ENCODE results near the gene PROKR1.
"Not testable (repeated sequence)": the region's sequence is repeated elsewhere in the genome, so short reads cannot be mapped to it uniquely, and the experiment has no call there.

The PROKR1 gene

DNA sequence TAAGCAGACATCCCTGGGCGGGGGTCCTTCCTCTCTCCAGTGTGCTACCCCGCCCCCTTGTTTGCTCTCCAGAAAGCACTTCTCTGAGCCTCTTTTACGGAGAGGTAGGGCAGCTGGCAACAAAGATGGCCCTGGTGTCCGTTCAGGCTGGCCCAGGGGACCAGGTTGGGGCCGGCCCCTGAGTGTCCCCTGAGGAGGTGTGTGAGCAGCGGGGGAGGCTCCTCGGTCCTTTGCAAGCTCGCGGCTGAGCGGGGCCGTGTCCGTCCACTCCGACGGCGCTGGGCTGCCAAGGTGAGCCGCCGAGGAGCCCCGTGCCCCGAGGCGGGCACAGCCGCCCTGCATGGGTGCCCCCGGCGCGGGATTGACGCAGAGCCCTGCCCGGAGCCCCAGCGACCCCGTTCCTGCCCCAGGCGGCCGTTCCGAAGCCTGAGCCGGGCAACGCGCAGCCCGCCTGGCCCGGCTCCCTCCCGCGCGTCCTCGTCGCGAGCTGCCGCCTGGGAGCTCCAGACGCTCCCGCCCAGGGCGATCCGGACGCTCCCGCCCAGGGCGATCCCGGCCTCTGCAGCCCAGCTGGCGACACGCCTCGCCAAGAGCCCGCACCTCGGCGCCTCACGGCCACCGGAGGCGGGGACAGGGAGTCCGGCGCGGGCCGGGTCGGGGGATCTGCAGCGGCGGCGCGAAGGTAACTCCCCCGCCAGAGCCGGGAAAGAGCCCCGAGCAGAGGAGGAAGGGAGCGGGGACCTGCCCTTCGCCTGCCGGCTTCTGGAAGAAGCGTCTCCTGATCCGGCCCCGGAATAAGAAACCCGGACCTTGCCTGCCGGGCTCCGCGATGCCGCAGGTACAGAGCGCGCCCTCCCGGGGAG, at the start of gene PROKR1:
TSS of gene PROKR1 (plus strand) at position 569 of the 863 bp plus-strand sequence. CDS start 2,243 bp downstream, outside the sequence.
- DNase-seq (ENCODE audit: low read depth in 2 of 2): no peak

DNA sequence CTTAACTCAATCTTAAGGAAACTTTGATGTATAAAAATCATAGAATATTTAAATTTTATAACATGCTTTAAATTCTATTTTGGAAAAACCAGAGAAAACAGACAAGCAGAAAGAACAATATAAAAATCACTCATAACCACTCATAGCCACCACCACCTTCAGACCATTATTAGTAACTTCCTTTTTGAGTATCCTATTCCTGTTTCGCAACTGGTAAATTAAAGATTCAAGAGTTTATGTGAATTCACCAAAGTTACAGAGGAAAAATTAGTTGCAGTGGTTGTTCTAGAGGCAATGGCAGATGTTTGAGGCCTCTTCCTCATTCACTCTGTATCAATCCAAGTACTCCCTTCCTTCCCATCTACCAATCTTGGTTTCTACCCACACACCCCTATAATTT, 49.3 kb upstream of the PROKR1 start:
- no peak for DNase-seq (ENCODE audit: low read depth in 2 of 2)

DNA sequence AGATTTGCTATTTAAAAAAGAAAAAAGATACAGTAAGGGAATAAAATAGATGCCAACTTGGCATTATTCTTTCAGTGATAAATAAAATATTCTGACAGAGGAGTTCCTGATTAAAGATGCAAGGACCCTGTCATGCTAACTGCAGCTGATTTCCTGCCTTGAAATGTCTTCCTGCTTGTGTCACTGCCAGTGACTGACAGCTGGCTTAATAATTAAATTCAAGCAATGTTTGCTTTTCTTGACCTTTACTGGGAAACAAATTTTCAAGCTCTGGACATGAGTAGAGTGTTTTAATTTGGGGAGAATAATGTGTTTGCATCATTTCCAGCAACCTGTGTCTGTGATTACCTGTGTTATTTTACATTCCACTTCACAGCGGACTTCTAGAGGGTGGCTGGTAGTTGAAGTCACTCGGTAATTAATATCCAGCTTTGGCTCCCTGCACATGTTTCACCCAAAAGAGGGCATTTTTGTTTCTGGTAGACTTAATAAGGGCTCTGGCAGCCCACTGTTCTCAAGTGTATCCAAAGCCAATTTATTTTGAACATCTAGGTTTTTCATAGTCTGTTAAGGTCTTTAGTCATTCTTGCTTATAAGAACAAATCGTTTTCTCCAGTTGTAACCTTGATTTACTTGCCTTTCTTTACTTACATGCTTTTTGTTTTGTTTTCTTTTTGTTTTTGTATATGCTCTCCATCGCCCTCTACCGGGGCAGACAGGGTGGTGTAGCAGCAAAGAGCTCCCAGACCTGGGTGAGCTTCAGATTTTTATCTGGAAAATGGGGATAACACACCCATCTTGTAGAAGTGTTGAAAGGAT, 48.5 kb upstream of the PROKR1 start:
- DNase-seq (ENCODE audit: low read depth in 2 of 2): peak in 1 of 2 donors; percentile 18

DNA sequence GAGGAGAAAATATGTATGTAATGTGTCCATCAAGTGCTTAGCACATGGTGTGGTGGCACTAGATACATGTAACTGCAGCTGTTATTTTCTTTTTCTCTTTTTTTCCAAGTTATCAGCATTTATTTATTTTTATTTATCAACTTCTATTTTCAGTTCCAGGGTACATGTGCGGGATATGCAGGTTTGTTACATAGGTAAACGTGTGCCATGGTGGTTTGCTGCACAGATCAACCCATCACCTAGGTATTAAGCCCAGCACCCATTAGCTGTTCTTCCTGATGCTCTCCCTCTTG, 47.9 kb upstream of the PROKR1 start:
- not testable (repeated sequence) for DNase-seq (ENCODE audit: low read depth in 2 of 2)

DNA sequence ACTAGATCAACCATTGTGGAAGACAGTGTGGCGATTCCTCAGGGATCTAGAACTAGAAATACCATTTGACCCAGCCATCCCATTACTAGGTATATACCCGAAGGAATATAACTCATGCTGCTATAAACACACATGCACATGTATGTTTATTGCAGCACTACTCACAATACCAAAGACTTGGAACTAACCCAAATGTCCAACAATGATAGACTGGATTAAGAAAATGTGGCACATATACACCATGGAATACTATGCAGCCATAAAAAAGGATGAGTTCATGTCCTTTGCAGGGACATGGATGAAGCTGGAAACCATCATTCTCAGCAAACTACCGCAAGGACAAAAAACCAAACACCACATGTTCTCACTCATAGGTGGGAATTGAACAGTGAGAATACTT, 42.9 kb upstream of the PROKR1 start:
- not testable (repeated sequence) for DNase-seq (ENCODE audit: low read depth in 2 of 2)

DNA sequence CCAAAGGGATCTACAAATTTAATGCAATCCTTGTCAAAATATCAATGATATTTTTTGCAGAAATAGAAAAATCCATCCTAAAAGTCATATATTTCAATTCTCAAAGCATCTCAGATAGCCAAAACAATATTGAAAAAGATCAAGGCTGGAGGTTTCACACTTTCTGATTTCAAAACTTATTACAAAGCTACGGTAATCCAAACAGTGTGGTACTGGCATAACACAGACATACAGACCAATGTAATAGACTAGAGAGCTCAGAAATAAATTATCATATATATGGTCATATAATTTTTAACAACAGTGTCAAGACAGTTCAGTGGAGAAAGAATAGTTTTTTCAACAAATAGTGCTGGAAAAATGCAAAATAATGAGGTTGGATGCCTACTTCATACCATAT, 40.3 kb upstream of the PROKR1 start:
- no peak for DNase-seq (ENCODE audit: low read depth in 2 of 2)

DNA sequence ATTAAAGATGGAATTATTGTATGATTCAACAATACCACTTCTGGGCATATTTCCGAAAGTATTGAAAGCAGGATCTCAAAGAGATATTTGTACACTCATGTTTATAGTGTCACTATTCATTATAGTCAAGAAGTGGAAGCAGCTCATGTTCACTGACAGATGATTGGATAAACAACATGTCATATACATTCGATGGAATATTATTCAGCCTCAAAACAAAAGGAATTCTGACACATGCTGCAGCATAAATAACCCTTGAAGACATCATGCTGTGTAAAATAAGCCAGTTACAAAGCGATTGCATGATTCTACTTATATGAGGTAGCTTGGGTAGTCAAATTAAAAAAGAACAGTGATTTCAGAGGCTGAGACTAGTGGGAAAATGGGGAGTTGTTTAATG, 39.3 kb upstream of the PROKR1 start:
- no peak for DNase-seq (ENCODE audit: low read depth in 2 of 2)

DNA sequence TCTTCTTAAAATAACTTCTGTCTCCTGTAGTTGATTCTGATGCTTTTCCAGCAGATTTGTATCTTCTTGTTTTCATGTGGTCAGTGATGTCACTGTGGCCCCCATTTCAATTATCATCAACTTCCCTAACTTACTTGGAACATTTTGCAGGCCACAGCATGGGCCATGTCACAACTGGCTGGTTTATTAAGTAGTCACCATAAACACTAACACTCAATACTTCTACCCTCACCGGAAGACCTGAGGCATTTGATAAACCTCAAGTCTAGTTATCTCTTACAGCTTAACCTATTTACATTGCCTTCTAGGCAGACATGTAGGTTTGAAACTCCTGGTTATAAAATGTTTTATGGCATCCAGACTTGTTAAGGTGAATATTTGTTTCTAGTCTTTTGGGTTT, 37.4 kb upstream of the PROKR1 start:
- DNase-seq (ENCODE audit: low read depth in 2 of 2): no peak

DNA sequence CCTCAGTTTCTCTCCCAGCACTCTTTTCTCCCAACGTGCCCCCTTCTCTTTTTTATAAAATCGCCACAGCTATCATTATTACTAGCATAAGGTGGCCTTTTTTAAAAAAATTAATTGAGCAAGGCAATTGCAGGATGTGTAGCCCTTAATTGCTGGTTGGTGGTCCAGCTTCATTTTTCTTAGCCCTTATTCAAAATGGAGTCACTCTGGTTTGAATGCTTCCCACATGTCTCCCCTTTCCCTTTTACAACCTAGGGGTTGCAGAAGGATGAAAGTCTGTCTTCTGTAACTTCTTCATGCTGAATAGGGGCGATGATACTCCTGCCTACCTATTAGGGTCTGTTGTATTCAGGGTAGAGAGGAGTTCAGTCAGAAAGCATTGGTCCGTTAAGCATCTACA, 36.6 kb upstream of the PROKR1 start:
- DNase-seq (ENCODE audit: low read depth in 2 of 2): no peak

DNA sequence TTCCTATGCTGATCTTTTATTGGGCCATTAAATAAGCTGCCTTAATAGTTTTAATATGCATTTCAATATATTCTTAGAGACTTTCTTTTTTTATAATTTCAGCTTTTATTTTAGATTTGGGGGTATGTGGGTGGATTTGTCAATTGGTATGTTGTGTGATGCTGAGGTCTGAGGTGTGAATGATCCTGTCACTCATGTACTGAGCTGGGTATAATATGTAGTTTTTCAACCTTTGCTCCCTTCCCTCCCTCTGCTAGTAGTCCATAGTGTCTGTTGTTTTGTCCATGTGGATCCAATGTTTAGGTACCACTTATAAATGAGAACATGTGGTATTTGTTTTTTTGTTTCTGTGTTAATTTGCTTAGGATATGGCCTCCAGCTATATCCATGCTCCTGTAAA, 35.5 kb upstream of the PROKR1 start:
- DNase-seq (ENCODE audit: low read depth in 2 of 2): no peak

DNA sequence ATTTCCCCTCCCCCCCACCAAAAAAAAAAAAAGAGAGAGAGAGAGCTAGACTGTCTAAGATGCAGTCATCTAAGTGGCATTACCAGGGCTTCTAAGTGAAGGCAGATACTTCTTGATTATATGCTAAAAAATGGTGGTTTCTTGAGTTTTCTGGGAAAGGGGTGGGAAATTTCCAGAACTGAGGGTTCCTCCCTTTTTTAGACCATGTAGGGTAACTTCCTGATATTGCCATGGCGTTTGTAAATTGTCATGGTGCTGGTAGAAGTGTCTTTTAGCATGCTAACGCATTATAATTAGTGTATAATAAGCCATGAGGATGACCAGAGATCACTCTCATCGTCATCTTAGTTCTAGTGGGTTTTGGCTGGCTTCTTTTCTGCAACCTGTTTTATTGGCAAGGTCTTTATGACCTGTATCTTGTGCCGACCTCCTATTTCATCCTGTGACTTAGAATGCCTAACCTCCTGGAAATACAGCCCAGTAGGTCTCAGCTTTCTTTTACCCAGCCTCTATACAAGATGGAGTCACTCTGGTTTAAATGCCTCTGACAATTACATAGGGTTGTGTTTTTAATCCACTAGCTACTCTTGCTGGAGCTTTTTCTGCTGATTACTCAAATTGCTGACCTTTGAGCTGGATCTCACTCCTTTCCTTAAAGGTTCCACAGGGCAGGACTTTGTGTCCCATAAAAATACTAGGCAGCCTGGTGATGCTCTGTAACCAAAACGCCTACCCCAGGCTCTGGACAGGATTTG, 30.4 kb upstream of the PROKR1 start:
- DNase-seq (ENCODE audit: low read depth in 2 of 2): no peak

DNA sequence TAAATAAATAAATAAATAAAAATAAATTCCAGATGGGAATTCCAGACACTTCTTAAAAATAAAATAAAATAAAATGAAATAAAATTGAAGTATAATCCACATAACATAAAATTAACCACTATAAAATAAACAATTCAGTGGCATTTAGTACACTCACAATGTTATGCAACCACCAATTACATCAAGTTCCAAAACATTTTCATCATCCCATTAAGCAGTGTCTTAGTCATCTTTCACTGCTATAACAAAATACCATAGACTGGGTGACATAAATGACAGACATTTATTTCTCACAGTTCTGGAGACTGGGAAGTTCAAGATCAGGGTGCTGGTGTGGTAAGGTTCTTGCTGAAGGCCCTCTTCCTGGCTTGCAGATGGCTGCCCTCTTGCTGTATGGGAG, 22.6 kb upstream of the PROKR1 start:
- DNase-seq (ENCODE audit: low read depth in 2 of 2): no peak

DNA sequence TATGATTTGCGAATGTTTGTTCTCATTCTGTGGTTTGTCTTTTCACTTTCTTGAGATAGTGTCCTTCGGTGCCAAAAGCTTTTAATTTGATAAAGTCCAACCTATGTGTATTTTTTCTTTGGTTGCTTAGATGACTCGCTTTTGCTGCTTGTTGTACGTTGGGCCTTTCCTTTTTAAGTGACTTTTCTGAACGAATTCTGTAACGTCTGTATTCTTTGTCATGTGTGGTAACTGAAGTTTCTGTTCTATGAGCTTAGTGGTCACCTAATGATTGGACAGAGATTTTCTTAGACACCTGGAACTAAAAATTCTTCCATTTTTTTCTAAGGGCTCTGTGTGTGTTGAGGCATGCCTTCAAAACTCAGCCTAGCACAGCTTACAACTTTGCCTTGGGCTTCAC, 19.6 kb upstream of the PROKR1 start:
- DNase-seq (ENCODE audit: low read depth in 2 of 2): no peak

DNA sequence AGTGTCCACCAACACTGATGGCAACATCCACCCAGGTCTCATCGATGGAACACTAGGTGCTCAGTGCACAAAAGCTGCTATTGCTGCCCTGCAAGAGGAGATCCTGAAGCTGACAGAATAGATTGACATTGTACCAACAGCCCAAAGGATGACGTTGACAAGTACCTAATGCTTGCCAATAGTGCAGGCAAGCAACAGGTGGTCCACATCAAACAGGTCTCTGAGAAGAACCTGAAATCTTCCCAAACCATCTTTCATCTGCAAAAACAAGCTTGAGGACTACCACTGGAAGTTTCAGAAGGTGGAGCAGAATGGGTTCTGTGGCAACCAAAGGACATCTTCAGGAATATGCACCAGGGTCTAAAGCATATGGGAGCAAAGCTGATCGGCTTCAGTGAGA, 15.8 kb upstream of the PROKR1 start:
- DNase-seq (ENCODE audit: low read depth in 2 of 2): no peak

DNA sequence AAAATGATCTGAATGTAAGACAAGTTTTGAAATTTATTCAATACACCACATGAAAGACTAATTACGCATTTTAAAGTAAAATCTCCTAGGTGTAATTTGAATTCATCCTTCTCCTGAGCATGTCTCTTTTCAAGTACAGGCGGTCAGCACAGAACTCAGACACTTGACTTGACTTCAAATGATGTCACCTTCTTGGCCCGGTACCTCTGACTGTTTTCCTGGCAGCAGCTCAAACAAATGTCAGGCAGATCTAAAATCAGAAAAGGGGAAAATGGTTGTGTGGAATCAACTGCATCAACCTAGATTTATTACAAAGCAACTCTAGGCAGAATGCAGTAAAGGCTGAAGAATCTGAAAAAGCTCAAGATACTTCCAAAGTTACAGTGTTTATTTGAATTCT, 11.4 kb upstream of the PROKR1 start:
- DNase-seq (ENCODE audit: low read depth in 2 of 2): no peak

DNA sequence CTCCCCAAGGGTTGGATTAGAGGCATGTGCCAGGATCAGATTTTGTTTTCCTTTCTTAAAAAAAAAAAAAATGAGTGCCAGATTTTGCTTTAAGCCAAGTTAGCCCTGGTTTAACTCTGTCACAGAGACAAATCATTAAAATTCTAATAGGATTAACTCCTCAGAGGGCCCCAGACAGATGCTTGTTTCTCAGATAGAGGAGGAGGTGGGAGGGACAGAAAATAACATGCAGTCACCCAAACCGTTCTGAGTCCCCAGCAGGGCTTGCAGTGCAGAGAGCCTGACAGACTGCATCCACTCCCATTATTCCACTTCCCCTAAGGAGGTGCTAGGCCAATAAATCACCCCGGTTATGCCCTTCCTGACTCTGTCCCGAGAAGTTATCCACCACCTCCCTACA, 6.3 kb upstream of the PROKR1 start:
- no peak for DNase-seq (ENCODE audit: low read depth in 2 of 2)

DNA sequence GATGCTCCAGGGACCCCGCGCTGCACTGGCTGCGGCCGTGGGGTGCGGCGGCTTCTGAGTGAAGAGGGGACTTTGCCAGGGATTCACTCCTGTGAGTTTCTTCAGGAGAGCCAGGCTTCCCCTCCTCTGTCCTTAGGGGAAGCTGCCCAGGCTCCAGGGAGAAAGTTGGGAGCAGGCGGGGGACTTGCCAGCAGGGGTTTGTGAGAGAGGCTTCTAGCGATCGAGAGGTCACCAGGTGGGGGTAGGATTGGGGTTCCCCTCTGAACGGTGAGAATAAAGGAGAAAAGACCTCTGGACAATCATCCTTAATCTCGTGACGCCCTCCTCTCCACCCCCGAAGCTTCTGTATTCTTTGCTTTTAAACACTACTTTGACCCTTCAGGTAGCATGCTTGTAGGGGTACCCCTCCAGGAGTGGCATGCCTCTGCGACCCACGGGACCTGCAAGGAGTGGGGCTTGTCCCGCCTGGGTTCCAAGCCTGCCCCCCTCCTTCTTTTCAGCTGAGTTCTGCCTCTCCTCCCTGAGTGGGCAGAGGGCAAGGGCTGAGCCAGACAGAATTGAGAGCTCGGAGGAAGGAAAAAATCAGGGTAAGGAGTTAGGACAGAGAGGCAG, 601 bp downstream of the PROKR1 start:
- no peak for DNase-seq (ENCODE audit: low read depth in 2 of 2)

DNA sequence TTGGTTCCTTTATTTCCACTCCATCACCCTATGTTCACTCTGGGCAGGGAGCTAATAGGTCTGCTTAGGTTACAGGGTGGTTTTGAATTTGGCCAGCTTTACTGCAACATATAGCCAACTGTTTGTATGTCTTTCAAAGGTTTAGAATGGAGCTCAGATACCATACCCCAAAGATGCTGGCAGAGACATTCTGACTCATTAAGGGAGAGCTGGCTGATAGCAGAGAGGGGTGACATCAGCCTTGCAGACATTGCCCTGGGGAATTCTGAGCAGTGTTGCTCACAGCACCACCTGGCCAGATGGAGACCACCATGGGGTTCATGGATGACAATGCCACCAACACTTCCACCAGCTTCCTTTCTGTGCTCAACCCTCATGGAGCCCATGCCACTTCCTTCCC, 2.1 kb downstream of the PROKR1 start:
- no peak for DNase-seq (ENCODE audit: low read depth in 2 of 2)

DNA sequence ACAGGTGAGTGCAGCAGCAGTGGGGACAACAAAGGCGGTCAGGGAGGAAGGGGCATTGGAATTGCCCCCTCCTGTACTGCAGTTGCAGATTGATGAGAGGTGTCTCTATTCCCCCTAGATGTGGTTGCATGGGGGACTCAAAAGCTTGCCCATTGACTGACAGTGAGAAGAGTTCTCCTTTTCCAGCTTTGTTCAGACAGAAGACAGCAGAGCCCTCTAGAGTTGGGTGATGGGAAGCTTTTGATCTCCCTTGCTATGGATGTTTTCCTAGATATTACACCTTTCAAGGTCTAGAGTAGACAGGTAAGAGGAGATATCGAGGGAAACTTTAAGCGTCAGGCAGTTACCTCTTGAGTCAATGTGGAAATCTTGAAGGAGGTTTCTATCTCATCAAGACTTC, 2.9 kb downstream of the PROKR1 start:
- no peak for DNase-seq (ENCODE audit: low read depth in 2 of 2)

DNA sequence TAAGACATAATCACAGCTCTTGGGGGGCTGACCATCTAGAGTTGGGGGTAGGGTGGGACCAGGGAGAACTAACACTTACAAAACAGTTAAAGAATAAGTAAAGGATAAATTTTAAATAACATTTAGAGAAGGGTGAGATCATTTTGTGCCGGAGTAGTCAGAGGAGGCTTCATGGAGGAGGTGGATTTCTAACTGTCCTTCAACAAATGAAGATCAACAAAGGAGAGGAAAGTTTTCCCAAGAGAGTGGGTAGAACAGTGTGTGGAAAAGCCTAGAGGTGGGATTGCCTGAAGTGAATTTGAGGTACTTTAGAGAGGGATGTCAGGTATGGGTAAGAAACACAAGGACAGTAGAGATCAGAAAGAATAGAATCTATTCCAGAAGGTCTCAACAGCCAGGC, 7.3 kb downstream of the PROKR1 start:
- DNase-seq (ENCODE audit: low read depth in 2 of 2): no peak

DNA sequence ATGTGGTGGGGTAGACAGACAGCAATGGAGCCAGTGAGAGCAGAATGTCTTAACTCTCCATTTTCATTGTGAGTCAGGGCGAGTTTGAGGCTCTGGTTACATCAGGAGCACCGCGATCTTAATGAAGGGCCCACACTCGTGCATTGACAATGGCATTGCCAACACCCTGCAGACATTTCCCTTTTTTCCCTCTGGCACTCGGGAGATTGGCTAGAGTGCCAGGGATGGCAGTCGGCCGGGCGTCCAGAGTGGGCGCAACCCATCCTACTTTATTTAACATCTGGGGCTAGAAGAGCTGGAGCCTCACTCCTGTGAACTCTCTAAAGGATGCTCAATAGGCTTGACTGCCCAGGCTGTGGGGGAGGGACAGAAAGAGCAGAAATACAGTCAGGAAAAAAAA, 9.7 kb downstream of the PROKR1 start:
- no peak for DNase-seq (ENCODE audit: low read depth in 2 of 2)

DNA sequence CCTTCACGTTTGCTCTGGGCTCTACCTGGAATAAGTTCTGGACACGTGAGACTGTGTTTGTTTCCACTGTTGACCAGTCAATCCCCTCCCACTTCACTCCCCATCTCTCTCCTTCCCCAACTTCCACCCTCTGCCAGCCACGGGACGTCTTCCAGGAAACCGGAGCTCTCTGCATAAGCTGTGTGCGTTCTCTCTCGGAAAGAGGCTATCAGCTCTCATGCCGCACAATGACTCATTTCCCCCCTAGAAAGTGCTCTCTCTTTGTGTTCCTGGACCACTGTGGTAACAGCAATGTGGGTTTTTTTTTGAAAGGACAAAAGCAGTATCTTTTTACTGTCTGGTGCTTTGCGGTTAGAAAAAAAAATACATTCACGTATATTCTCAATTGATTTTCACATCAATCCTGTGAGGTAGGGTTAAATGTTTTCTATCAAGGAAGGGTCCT, 10.2 kb downstream of the PROKR1 start:
- DNase-seq (ENCODE audit: low read depth in 2 of 2): peak; percentile 5 to 14

All from stimulated activated CD8-positive, alpha-beta memory T cell treated with anti-CD3 and anti-CD28 coated beads, Interleukin-2, amount 100 ng/mL, for 1 hour (primary cell).